ENCODE data around the gene UBA52. TPM values are rescaled to one million over a fixed set of nuclear protein-coding genes. Genes with fewer than 3 reads are reported as not detected.

Gene UBA52
- total and polyA plus RNA-seq, 2 of the 13 experiments (the other 11 are each of a cell fraction or from before 2014, with no cell fraction given): 959 to 1,782 TPM

GRCh38 chr19:18571564-18572344 is at the start of gene UBA52 (continued):
- TF ChIP-seq, protein P1, sequence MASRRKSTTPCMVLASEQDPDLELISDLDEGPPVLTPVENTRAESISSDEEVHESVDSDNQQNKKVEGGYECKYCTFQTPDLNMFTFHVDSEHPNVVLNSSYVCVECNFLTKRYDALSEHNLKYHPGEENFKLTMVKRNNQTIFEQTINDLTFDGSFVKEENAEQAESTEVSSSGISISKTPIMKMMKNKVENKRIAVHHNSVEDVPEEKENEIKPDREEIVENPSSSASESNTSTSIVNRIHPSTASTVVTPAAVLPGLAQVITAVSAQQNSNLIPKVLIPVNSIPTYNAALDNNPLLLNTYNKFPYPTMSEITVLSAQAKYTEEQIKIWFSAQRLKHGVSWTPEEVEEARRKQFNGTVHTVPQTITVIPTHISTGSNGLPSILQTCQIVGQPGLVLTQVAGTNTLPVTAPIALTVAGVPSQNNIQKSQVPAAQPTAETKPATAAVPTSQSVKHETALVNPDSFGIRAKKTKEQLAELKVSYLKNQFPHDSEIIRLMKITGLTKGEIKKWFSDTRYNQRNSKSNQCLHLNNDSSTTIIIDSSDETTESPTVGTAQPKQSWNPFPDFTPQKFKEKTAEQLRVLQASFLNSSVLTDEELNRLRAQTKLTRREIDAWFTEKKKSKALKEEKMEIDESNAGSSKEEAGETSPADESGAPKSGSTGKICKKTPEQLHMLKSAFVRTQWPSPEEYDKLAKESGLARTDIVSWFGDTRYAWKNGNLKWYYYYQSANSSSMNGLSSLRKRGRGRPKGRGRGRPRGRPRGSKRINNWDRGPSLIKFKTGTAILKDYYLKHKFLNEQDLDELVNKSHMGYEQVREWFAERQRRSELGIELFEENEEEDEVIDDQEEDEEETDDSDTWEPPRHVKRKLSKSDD (CRISPR knock-in tag; IDR thresholded peaks at IDR 0.05; ENCODE audit: low read depth): peak; percentile 100
- TF ChIP-seq RELA (CRISPR knock-in tag; IDR thresholded peaks at IDR 0.05) (0 out of 2 replicates have a peak, but pooled peaks have one; percentile 61), ZBTB7A (CRISPR knock-in tag; IDR thresholded peaks at IDR 0.05) (peak; percentile 63; the same call in 1 of the 2 replicates), CBX1 (IDR thresholded peaks at IDR 0.05; ENCODE audit: low read depth) (peak; percentile 84), SOX6 (IDR thresholded peaks at IDR 0.05) (no peak), SOX6 (CRISPR knock-in tag; IDR thresholded peaks at IDR 0.05) (peak; percentile 74), RBFOX2 (IDR thresholded peaks at IDR 0.05; ENCODE audit: low read depth, low read length) (peak; percentile 99), SNRNP70 (IDR thresholded peaks at IDR 0.05; ENCODE audit: low read depth, low read length) (no peak), ZNF251 (CRISPR knock-in tag; IDR thresholded peaks at IDR 0.05) (no peak), NFIB (CRISPR knock-in tag; IDR thresholded peaks at IDR 0.05; ENCODE audit: borderline replicate concordance) (no peak), THAP8 (CRISPR knock-in tag; IDR thresholded peaks at IDR 0.05; ENCODE audit: borderline replicate concordance) (no peak), HDAC2 (CRISPR knock-in tag; IDR thresholded peaks at IDR 0.05) (peak; percentile 89), ELF4 (CRISPR knock-in tag; IDR thresholded peaks at IDR 0.05; ENCODE audit: borderline replicate concordance) (peak; percentile 59; the same call in 1 of the 2 replicates), MEF2D (CRISPR knock-in tag; IDR thresholded peaks at IDR 0.05) (peak; percentile 42; the same call in 1 of the 2 replicates), HES4 (CRISPR knock-in tag; IDR thresholded peaks at IDR 0.05; ENCODE audit: borderline replicate concordance) (no peak; the same call in 1 of the 2 replicates), ASH2L (IDR thresholded peaks at IDR 0.05; ENCODE audit: insufficient read length, low read depth, low read length) (peak; percentile 80), FOSL2 (CRISPR knock-in tag; IDR thresholded peaks at IDR 0.05) (peak; percentile 81), FLYWCH1 (CRISPR knock-in tag; IDR thresholded peaks at IDR 0.05) (peak; percentile 74; the same call in 1 of the 2 replicates), ZNF761 (CRISPR knock-in tag; conservative IDR thresholded peaks at IDR 0.05) (peak; percentile 63; the same call in 1 of the 2 replicates), GLI4 (CRISPR knock-in tag; IDR thresholded peaks at IDR 0.05; ENCODE audit: borderline replicate concordance) (peak; percentile 82; the same call in 1 of the 2 replicates), ZNF543 (CRISPR knock-in tag; IDR thresholded peaks at IDR 0.05) (peak; percentile 69; the same call in 1 of the 2 replicates), PAWR (CRISPR knock-in tag; IDR thresholded peaks at IDR 0.05; ENCODE audit: borderline replicate concordance) (no peak; the same call in 1 of the 2 replicates)
- TF ChIP-seq, protein P2, sequence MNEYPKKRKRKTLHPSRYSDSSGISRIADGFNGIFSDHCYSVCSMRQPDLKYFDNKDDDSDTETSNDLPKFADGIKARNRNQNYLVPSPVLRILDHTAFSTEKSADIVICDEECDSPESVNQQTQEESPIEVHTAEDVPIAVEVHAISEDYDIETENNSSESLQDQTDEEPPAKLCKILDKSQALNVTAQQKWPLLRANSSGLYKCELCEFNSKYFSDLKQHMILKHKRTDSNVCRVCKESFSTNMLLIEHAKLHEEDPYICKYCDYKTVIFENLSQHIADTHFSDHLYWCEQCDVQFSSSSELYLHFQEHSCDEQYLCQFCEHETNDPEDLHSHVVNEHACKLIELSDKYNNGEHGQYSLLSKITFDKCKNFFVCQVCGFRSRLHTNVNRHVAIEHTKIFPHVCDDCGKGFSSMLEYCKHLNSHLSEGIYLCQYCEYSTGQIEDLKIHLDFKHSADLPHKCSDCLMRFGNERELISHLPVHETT (CRISPR knock-in tag; conservative IDR thresholded peaks at IDR 0.05): peak; percentile 94
- TF ChIP-seq, protein P3, sequence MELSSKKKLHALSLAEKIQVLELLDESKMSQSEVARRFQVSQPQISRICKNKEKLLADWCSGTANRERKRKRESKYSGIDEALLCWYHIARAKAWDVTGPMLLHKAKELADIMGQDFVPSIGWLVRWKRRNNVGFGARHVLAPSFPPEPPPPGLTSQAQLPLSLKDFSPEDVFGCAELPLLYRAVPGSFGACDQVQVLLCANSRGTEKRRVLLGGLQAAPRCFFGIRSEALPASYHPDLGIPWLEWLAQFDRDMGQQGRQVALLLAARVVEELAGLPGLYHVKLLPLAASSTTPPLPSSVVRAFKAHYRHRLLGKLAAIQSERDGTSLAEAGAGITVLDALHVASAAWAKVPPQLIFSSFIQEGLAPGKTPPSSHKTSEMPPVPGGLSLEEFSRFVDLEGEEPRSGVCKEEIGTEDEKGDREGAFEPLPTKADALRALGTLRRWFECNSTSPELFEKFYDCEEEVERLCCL (CRISPR knock-in tag; IDR thresholded peaks at IDR 0.05; ENCODE audit: borderline replicate concordance): no peak
